ENCODE data around the gene KCNAB1. TPM values are rescaled to one million over a fixed set of nuclear protein-coding genes. Genes with fewer than 3 reads are reported as not detected.

Gene KCNAB1
- total and polyA plus RNA-seq, 2 of the 8 experiments (the other 6 are each of a cell fraction or from before 2014, with no cell fraction given): 0.51 to 2.3 TPM

DNA sequence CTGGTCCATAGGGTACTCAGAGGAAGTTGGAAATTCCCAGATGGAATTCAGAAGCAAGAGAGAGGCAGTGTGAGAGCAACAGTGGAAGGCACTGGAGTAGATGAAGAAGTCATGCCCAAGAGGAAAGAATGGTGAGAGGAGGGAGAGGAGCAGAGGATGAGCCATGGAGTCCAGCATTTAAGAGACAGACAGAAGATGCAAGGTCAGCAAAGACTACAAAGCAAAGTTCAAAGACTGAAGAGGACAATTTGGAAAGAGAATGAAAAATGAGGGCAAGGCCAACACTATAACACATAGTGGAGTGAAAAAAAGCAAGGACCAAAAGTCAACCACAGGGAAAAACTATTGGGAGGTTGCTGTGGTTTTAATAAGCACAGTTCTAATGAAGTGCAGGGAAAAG is 255.8 kb downstream of the KCNAB1 start (continued):
- TF ChIP-seq, protein P1, sequence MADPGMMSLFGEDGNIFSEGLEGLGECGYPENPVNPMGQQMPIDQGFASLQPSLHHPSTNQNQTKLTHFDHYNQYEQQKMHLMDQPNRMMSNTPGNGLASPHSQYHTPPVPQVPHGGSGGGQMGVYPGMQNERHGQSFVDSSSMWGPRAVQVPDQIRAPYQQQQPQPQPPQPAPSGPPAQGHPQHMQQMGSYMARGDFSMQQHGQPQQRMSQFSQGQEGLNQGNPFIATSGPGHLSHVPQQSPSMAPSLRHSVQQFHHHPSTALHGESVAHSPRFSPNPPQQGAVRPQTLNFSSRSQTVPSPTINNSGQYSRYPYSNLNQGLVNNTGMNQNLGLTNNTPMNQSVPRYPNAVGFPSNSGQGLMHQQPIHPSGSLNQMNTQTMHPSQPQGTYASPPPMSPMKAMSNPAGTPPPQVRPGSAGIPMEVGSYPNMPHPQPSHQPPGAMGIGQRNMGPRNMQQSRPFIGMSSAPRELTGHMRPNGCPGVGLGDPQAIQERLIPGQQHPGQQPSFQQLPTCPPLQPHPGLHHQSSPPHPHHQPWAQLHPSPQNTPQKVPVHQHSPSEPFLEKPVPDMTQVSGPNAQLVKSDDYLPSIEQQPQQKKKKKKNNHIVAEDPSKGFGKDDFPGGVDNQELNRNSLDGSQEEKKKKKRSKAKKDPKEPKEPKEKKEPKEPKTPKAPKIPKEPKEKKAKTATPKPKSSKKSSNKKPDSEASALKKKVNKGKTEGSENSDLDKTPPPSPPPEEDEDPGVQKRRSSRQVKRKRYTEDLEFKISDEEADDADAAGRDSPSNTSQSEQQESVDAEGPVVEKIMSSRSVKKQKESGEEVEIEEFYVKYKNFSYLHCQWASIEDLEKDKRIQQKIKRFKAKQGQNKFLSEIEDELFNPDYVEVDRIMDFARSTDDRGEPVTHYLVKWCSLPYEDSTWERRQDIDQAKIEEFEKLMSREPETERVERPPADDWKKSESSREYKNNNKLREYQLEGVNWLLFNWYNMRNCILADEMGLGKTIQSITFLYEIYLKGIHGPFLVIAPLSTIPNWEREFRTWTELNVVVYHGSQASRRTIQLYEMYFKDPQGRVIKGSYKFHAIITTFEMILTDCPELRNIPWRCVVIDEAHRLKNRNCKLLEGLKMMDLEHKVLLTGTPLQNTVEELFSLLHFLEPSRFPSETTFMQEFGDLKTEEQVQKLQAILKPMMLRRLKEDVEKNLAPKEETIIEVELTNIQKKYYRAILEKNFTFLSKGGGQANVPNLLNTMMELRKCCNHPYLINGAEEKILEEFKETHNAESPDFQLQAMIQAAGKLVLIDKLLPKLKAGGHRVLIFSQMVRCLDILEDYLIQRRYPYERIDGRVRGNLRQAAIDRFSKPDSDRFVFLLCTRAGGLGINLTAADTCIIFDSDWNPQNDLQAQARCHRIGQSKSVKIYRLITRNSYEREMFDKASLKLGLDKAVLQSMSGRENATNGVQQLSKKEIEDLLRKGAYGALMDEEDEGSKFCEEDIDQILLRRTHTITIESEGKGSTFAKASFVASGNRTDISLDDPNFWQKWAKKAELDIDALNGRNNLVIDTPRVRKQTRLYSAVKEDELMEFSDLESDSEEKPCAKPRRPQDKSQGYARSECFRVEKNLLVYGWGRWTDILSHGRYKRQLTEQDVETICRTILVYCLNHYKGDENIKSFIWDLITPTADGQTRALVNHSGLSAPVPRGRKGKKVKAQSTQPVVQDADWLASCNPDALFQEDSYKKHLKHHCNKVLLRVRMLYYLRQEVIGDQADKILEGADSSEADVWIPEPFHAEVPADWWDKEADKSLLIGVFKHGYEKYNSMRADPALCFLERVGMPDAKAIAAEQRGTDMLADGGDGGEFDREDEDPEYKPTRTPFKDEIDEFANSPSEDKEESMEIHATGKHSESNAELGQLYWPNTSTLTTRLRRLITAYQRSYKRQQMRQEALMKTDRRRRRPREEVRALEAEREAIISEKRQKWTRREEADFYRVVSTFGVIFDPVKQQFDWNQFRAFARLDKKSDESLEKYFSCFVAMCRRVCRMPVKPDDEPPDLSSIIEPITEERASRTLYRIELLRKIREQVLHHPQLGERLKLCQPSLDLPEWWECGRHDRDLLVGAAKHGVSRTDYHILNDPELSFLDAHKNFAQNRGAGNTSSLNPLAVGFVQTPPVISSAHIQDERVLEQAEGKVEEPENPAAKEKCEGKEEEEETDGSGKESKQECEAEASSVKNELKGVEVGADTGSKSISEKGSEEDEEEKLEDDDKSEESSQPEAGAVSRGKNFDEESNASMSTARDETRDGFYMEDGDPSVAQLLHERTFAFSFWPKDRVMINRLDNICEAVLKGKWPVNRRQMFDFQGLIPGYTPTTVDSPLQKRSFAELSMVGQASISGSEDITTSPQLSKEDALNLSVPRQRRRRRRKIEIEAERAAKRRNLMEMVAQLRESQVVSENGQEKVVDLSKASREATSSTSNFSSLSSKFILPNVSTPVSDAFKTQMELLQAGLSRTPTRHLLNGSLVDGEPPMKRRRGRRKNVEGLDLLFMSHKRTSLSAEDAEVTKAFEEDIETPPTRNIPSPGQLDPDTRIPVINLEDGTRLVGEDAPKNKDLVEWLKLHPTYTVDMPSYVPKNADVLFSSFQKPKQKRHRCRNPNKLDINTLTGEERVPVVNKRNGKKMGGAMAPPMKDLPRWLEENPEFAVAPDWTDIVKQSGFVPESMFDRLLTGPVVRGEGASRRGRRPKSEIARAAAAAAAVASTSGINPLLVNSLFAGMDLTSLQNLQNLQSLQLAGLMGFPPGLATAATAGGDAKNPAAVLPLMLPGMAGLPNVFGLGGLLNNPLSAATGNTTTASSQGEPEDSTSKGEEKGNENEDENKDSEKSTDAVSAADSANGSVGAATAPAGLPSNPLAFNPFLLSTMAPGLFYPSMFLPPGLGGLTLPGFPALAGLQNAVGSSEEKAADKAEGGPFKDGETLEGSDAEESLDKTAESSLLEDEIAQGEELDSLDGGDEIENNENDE (IDR thresholded peaks at IDR 0.05; ENCODE audit: insufficient replicate concordance, low read length): no peak
- TF ChIP-seq CBX8 (IDR thresholded peaks at IDR 0.05; ENCODE audit: borderline replicate concordance, low read depth, low read length) (no peak), MAFK (IDR thresholded peaks at IDR 0.05; ENCODE audit: low read depth, low read length) (no peak), JUN (IDR thresholded peaks at IDR 0.05; ENCODE audit: low read depth, low read length) (no peak), CTBP2 (IDR thresholded peaks at IDR 0.05; ENCODE audit: borderline replicate concordance, insufficient read depth, insufficient read length, low read length) (no peak)
- TF ChIP-seq, protein P2, sequence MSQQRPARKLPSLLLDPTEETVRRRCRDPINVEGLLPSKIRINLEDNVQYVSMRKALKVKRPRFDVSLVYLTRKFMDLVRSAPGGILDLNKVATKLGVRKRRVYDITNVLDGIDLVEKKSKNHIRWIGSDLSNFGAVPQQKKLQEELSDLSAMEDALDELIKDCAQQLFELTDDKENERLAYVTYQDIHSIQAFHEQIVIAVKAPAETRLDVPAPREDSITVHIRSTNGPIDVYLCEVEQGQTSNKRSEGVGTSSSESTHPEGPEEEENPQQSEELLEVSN (IDR thresholded peaks at IDR 0.05): no peak
- TF ChIP-seq, protein P3, sequence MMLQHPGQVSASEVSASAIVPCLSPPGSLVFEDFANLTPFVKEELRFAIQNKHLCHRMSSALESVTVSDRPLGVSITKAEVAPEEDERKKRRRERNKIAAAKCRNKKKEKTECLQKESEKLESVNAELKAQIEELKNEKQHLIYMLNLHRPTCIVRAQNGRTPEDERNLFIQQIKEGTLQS (IDR thresholded peaks at IDR 0.05; ENCODE audit: insufficient read depth, low read depth, low read length): no peak

Data from H1 (cell line).